Kidney (tissue), 14 donors: Measurements from ENCODE around the gene MXRA7. TPM values are rescaled to one million over a fixed set of nuclear protein-coding genes. Genes with fewer than 3 reads are reported as not detected.
A peak's percentile ranks its signal among the peaks of the same experiment; 100 is the strongest.

Experiments
- DNase-seq, 5 donors: peaks; one replicate each; pipeline ENCODE4 v3.0.0-alpha.2; 2013 to 2020
- FAIRE-seq: peaks from 2 replicates; lab custom pipeline; 2012; peaks lifted over from hg19 to GRCh38; lab: Jason Lieb, UNC
- H3K27ac ChIP-seq, 2 donors: one replicate each; pipeline ENCODE4 v1.7.0; 2013; ENCODE audit warnings: low read depth in 2 of 2, low read length in 2 of 2, inconsistent platforms in 1 of 2
- H3K27me3 ChIP-seq: one replicate; pipeline ENCODE4 v1.7.1; 2013; ENCODE audit warnings: low read length, inconsistent platforms; ENCODE audit not compliant: control insufficient read depth, insufficient read depth
- H3K36me3 ChIP-seq, 3 donors: one replicate each; pipeline versions ENCODE4 v1.7.0 to v1.7.1; 2013; ENCODE audit warnings: low read length in 3 of 3, control low read depth in 1 of 3, inconsistent platforms in 1 of 3; ENCODE audit not compliant: insufficient read depth in 3 of 3, control insufficient read depth in 2 of 3
- H3K4me1 ChIP-seq, 3 donors: one replicate each; pipeline versions ENCODE4 v1.7.0 to v1.7.1; 2013; ENCODE audit warnings: low read length in 3 of 3, inconsistent platforms in 1 of 3, low read depth in 1 of 3; ENCODE audit not compliant: control insufficient read depth in 2 of 3, insufficient read depth in 2 of 3
- H3K4me3 ChIP-seq, 3 donors: one replicate each; pipeline versions ENCODE4 v1.7.0 to v1.8.1; 2013; ENCODE audit warnings: low read length in 3 of 3, control low read depth in 1 of 3, inconsistent platforms in 1 of 3
- H3K9ac ChIP-seq, 3 donors: one replicate each; pipeline versions ENCODE4 v1.7.0 to v1.7.1; 2013; ENCODE audit warnings: low read length in 3 of 3, control low read depth in 1 of 3, inconsistent platforms in 1 of 3
- H3K9me3 ChIP-seq, 3 donors: one replicate each; pipeline versions ENCODE4 v1.7.0 to v1.7.1; 2013; ENCODE audit warnings: low read length in 3 of 3, control low read depth in 1 of 3, inconsistent platforms in 1 of 3; ENCODE audit not compliant: control insufficient read depth in 2 of 3, insufficient read depth in 1 of 3
- CTCF ChIP-seq: IDR thresholded peaks from 3 replicates; pipeline ENCODE4 v1.5.1; 2012; ENCODE audit warnings: mild to moderate bottlenecking, moderate library complexity, borderline replicate concordance; ENCODE audit not compliant: insufficient read depth; ENCODE audit errors: extremely low read depth
- intact Hi-C: fragments of 100-400 bp; cut with DNase I; formaldehyde crosslinking; loops from one replicate; pipeline ENCODE4 v1.11.1; 2022
- polyA plus RNA-seq: library from polyadenylated mRNA; stranded (reverse); fragments of 350-450 nt; fragmentation: Illumina TruSeq; extraction: RNeasy Lipid Tissue Mini Kit (QIAGEN cat#74804); gene quantifications from one replicate; pipeline ENCODE4 v1.2.3, GENCODE V29; 2014; ENCODE audit warnings: low read depth, low replicate concordance; ENCODE audit not compliant: insufficient read depth
- total RNA-seq: library from RNA; stranded (reverse); fragmentation: NEBNext Ultra II Directional; extraction: Animal tissue kit (Norgen Biotek cat#: 25700); gene quantifications from one replicate; pipeline ENCODE4 v1.2.1, GENCODE V29; 2021
- donor health status: control.
- donor health status: control.
- donor health status: control.
- donor health status: control.
- donor health status: control.
- donor health status: DM: yes; HTN: yes; CAD: no.
- donor health status: Normal renal cell carcinoma (clear cell type).

Gene MXRA7
- total and polyA plus RNA-seq, 2 donors from 2014 or later: 72.4 to 130 TPM

- TF ChIP-seq CTCF: no peak
- peak in 1 of 5 donors; percentile 37 for DNase-seq
- intact Hi-C loops: no loop called here
- peak within 1 kb of the TSS; percentile 77 to 81 for H3K27ac ChIP-seq
- no peaks in the 10 kb centered on the region for H3K27me3 ChIP-seq
- H3K4me1 ChIP-seq: peaks cover 0 to 18% (median 9%) of the 10 kb centered on the region in 3 donors
- H3K36me3 ChIP-seq: no peaks in the 10 kb centered on the region
- FAIRE-seq: no peak
- H3K9me3 ChIP-seq: no peaks in the 10 kb centered on the region
- no peak within 1 kb of the TSS for H3K9ac ChIP-seq
- no peak within 1 kb of the TSS for H3K4me3 ChIP-seq
These were observed 67.1 kb downstream of the MXRA7 start, which contains the start of gene ST6GALNAC1 for GRCh38 chr17:76643553-76644148. TSS of gene ST6GALNAC1 (minus strand) at chr17:76643757. CDS start at chr17:76643638, 119 bp downstream.

- H3K27ac ChIP-seq: no peak overlapping the region
- no peak overlapping the region for H3K4me3 ChIP-seq
- H3K9ac ChIP-seq: no peak overlapping the region
- FAIRE-seq (no peak), DNase-seq (no peak)
- no peaks in the 10 kb centered on the region for H3K27me3 ChIP-seq
- H3K4me1 ChIP-seq: peaks cover 0 to 18% (median 9%) of the 10 kb centered on the region in 3 donors
- no peaks in the 10 kb centered on the region for H3K9me3 ChIP-seq
- no peak for TF ChIP-seq CTCF
- intact Hi-C loops: no loop called here
- H3K36me3 ChIP-seq: no peaks in the 10 kb centered on the region
These were observed 67.8 kb downstream of the MXRA7 start for GRCh38 chr17:76642994-76643393.

GRCh38 chr17:76642032-76642561 is 68.7 kb downstream of the MXRA7 start:
- intact Hi-C loops: no loop called here
- TF ChIP-seq CTCF: no peak
- DNase-seq (no peak), FAIRE-seq (no peak)
- Histone ChIP-seq H3K36me3 (no peaks in the 10 kb centered on the region), H3K9me3 (no peaks in the 10 kb centered on the region), H3K4me1 (peaks cover 0 to 18% (median 9%) of the 10 kb centered on the region in 3 donors), H3K4me3 (no peak overlapping the region), H3K27ac (no peak overlapping the region), H3K27me3 (no peaks in the 10 kb centered on the region), H3K9ac (no peak overlapping the region)
